KBM-7 (cell line): ENCODE measurements around the gene TP53I11.
A peak's percentile ranks its signal among the peaks of the same experiment; 100 is the strongest.

Source experiments
- DNase-seq: peaks from one replicate; pipeline ENCODE4 v3.0.0-alpha.2; 2015
- in situ Hi-C: fragments of 300-500 bp; cut with MboI; formaldehyde crosslinking; loops from 2 replicates; pipeline ENCODE4 v1.14.3; 2020; ENCODE audit warnings: low sequenced_read_pairs, low pct_unique_long_range_greater_than_20kb, mixed read lengths

The TP53I11 gene

DNA sequence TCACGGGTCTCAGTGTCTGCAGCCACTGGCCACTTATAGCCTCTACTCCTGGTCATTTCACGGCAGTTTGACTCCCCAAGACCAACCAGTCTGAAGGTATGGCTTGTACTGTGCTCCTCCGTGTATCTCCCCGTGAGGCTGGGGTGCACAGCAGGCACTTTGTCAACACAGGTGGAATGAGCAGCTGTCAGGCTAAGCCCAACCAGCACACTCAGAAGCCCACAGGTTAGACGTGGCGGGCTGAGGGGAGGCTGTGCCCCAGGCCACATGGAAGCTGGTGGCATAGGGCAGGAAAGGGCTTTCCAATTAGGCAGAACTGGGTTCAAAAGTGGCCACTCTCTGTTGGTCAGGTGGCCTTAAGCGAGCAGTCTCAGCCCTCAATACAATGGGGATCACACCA, 7.0 kb downstream of the TP53I11 start:
- in situ Hi-C loops, result loop anchor here (5.0 to 25.0 kb wide), 2 partner anchors 159 to 344 kb away; partner anchors contain the start of gene SYT13

DNA sequence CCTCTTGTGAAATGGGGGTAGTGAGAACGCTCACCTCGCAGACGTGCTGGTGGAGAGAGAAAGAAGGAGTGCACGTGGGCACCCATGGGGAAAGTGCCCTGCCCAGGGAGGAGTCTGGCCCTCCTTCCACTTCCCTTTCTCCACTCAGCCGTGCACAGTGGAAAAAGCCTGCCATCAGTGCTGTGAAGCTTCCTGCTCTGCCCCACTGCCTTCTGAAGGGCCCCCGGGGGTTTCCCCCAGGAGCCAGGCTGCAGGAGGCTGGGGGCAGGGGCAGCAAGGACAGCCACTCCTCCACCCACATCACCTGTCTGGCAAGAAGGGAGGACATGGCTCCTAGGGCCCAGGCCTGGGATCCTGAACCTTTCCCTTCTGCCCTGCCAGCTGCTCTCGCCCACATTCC, 7.6 kb downstream of the TP53I11 start:
- in situ Hi-C loops, result loop anchor here (5.0 to 25.0 kb wide), 2 partner anchors 159 to 344 kb away; partner anchors contain the start of gene SYT13
- peak; percentile 80 for DNase-seq

More for the DNA sequence above, 7.0 kb downstream of the TP53I11 start:
- DNase-seq, result no peak

DNA sequence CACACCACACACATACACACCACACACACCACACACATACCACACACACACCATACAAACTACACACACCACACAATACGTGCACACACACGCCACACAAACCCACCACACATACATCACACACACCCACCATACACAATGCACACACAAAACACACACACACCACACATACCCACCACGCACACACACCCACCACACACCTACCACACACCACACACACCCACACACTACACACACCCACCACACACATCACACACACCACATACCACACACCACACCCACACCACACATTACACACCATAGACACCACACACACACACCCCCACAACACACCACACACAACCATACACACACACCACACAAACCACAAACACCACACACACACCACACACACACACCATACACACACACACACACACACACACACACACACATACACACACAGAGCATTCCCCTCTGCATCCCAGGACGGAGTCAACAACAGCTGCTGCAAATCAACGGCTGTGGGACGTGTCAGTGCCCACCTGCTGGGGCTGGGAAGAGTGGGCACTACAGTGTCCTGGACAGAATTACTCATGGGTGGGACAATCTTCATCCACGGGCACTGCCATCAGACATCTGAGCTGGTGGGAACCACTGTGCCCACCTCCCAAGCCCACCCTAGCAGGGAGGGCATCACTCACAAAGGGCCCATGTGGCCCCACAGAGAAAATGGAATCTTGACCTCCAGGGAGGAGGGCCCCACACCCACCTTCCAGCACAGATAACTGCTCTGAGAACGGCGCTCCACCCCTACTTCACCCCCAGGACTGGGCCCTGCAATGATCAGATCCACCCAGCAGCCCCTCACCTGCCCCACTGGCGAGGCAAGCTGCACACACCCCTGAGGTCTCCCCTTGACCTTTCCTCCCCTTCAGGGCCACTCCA, 8.4 kb downstream of the TP53I11 start:
- no peak for DNase-seq
- in situ Hi-C loops, result loop anchor here (5.0 to 25.0 kb wide), 2 partner anchors 160 to 345 kb away; partner anchors contain the start of gene SYT13

DNA sequence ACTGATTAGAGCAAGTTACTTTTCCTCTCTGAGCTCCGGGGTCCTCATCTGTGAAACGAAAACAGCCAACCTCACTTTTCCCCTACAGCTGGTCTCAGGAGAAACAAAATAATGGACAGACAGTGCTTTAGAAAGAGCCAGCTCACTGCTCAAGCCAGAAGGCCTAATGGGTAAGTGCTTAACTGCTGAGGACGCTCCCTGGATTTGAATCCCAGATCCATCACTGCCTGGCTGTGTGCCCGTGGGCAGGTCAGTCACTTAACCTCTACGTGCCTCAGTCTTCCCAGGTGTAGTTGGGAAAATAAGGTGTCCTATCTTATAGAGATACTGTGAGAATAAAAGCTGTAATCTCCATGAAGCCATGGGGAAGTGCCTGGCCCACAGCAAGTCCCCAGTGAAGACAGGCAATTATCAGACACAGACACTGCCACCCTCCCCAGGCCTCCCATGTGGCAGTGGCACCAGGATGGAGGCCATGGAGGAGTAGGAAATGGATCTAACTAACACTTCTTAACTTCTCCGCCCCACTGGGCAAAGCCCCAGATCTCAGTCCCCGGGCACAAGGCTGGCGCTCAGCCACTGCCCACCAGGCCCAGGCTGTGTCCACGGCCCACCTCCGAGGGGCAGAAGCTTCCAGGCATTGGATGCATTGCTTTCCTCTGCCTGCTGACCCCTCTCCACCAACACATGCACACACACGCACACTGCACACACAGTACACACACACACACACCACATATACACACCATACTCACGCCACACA, 9.2 kb downstream of the TP53I11 start:
- in situ Hi-C loops, result loop anchor here (5.0 to 25.0 kb wide), 2 partner anchors 161 to 346 kb away; partner anchors contain the start of gene SYT13
- no peak for DNase-seq

DNA sequence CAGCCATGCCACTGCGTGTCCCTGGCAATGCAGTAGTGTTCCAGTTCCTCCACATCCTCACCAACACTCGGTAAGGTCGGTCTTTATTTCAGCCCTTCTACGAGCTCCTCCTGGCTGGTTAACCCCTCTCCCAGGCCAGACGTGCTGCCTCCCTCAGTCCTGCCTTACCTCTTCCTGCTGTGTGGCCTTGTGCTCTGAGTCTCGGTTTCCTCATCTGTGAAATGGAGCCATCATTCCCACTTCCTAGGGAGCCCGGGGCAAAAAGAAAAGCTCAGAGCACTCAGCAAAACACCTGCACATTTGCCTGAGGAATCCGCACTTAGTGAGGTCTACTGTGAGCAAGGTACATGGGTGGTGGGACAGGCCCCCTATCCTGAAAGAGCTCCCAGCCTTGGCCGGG, 9.8 kb downstream of the TP53I11 start:
- no peak for DNase-seq

DNA sequence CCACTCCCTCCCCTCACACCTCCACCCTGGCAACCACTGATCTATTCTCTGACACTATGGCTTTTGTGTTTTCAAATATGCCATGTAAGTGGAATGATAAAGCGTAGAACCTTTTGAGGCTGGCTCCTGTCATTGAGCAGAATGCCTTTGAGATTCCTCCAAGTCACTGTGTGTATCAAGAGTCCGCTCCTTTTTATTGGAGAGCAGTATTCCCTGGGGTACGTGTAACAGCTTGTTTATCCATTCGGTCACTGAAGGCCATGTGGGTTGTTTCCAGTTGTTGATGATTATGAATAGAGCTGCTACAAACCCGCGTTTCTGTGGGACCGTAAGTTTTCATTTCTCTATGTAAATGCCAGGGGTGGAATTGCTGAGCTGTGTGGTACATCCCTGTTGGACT, 10.3 kb downstream of the TP53I11 start:
- in situ Hi-C loops, result loop anchor here (5.0 to 25.0 kb wide), 2 partner anchors 162 to 347 kb away; partner anchors contain the start of gene SYT13
- no peak for DNase-seq

More for the DNA sequence above, 9.8 kb downstream of the TP53I11 start:
- in situ Hi-C loops, result loop anchor here (5.0 to 25.0 kb wide), 2 partner anchors 161 to 346 kb away; partner anchors contain the start of gene SYT13

DNA sequence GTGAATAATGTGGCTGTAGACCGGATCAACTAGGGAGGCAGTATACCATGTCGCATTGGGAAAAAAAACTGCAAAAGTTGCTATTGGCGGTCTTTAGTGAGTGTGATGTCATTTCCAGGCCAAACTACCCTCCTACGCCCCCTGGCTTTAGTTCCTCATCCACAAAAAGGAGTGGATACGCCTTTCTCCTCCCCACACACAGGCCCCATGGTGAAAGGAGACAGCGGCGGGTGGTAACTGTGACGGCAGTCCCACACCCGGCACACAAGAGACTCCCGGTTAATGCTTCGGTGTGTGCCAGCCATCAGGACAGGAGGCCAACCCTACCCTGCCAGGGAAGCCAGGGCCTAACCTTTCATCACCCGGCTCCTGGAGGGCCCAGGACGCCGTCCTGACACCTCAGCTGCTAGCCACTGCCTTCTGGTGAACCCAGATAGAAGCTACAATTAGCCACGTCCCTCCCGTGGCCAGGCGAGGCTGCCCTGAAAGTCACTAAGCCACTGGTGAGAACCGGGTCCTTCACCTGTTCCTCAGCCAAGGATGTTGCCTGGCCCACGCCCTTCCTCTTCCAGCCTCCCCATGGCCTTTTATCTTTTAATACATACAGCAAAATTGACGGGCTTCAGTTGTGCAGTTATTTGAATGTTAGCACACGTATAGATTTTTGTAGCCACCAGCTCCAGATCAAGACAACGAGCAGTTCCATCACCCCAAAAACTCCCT, 10.8 kb downstream of the TP53I11 start:
- peak; percentile 77 for DNase-seq
- in situ Hi-C loops, result loop anchor here (5.0 to 25.0 kb wide), 2 partner anchors 162 to 347 kb away; partner anchors contain the start of gene SYT13

DNA sequence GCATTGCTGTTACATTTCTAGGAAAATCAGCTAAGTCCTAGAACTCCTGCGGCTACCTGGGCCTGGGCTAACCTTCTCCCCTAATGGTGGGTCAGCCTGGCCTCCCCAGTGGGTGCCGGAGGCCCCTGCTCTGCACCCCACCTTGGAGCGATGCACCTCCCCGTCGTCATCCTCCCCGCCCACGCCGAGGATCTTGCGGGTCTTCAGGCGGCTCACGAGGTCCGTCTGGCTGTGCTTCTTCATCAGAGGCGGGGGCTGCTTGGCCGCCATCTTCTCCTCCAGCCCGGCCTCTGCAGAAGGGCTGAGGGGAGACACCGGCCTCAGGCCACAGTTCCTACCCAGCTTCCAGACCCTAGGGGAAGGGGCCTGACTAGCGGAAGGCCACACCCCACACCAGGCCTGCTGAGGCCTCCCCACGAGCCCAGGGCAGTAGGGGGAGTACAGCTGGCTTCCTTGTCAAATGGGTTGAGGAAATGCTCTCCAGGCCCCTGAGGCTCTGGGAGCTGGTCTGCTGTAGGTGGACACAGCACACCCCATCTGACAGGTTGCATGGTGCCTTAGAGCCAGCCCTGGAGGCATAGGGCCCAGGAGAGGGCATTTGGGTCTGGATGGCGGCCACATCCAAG, 12.5 kb downstream of the TP53I11 start:
- no peak for DNase-seq
- in situ Hi-C loops, result loop anchor here (25.0 kb wide), 1 partner anchor 349 kb away; the partner anchor contains the start of gene SYT13

DNA sequence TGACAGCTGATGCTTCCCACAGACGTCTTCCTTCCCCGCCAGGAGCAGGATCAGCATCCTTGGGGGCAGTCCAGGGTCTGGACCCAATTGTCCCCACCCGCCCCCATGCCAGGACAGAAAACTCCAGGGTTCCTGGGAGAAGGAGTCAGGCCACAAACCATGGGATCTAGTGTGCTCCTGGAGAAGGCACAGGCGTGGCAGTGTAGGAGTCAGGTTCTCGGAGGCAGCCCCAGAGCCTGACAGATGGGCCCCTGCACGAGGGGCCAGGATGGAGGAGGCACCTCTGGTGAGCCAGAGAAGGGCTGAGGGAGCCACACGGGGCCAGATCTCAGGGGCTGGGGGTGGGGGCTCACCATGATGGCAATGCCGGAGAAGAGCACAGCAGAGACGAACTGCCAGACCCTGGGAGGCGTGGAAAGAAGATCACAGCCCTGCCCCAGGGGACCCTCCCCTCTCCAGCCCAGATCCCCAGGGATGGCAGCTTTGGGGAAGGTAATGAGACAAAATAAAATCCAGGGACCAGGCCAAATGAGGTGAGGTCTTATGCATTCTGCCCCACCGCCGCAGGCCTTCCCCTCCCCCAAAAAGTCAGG, 13.6 kb downstream of the TP53I11 start:
- in situ Hi-C loops, result loop anchor here (25.0 kb wide), 1 partner anchor 350 kb away; the partner anchor contains the start of gene SYT13

DNA sequence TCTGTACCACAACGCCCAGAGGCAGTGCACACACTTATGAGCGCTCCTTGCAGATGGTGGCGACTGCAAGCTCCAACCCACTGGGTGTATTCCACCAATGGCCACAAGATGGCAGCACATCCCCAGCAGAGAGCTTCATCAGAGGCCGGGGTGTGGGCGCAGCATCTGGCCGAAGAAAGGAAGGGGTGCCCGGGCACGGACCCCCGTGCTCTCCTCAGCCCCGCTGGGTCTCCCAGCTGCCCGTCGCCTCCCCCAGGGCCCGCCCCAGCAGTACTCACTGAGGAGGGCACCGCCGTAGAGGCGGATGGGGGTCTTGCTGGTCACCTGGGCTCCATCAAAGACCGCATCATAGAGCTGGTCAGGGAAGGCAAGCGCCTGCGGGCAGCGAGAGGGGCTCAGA, 14.2 kb downstream of the TP53I11 start:
- in situ Hi-C loops, result loop anchor here (25.0 kb wide), 1 partner anchor 351 kb away; the partner anchor contains the start of gene SYT13

More for the DNA sequence above, 13.6 kb downstream of the TP53I11 start:
- no peak for DNase-seq

DNA sequence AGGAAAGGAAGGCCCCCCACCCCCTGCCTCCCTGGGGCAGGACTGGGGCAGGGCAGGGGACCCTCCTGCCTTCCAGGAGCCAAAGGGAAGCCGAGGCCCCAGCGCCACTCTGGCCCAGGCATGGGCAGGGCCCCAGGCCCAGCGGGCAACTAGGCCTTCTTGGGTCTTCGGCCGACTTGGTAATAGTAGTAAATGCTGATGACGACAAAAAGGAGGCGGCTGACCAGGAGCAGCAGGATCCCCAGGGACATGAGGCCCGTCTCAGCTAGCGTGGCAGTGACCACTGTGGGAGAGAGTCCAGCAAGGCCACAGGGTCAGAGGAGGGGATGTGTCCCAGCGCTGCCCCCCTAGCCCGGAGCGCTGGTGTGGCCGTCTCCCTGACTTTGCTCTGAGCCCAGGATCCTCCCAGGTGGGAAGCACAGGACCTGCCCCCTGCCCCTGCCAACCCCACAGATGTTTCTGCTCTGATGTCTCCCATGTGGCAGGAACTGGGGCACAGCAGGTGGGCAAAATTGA, 15.9 kb downstream of the TP53I11 start:
- in situ Hi-C loops, result loop anchor here (25.0 kb wide), 1 partner anchor 353 kb away; the partner anchor contains the start of gene SYT13
- no peak for DNase-seq

More for the DNA sequence above, 14.2 kb downstream of the TP53I11 start:
- DNase-seq, result peak; percentile 86

DNA sequence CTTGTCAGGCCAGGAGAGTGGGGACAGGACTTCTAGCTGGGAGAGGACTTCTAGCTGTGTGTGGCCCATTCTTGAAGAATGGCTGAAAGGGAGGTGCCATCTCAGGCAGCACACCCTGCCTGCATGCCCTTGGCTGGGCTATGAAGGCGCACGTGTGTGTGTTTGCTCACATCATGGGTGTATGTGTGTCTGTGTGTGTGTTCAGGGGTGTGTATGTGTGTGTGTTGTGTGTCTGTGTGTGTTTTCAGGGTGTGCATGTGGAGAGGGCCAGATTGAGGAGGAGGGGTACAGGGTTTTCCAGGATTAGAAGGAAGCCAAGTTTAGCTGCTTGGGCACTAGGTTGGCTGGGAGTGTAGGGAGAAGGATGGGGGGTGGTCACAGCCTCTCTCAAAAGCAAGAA, 16.6 kb downstream of the TP53I11 start:
- no peak for DNase-seq
- in situ Hi-C loops, result loop anchor here (25.0 kb wide), 1 partner anchor 353 kb away; the partner anchor contains the start of gene SYT13

DNA sequence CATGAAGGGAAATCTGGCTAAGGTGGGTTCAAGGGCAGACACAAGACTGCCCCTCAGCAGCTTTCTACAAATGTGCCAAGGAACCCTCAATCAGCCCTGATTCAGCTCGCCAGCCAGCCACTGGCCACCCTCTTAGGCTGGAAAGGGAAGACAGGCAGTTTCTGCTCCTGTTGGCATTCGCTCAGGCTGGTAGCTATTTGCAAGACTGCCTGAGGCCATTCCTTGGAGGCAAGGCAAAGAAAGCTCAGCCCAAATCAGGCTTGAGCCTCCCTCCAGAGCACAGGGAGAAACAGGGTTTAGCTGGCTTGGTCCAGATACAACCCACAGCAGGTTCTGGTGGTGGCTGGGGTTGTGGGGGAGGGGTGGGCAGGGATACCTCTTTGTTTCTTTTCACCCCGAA, 19.2 kb downstream of the TP53I11 start:
- in situ Hi-C loops, result loop anchor here (25.0 kb wide), 1 partner anchor 356 kb away; the partner anchor contains the start of gene SYT13
- DNase-seq, result no peak

DNA sequence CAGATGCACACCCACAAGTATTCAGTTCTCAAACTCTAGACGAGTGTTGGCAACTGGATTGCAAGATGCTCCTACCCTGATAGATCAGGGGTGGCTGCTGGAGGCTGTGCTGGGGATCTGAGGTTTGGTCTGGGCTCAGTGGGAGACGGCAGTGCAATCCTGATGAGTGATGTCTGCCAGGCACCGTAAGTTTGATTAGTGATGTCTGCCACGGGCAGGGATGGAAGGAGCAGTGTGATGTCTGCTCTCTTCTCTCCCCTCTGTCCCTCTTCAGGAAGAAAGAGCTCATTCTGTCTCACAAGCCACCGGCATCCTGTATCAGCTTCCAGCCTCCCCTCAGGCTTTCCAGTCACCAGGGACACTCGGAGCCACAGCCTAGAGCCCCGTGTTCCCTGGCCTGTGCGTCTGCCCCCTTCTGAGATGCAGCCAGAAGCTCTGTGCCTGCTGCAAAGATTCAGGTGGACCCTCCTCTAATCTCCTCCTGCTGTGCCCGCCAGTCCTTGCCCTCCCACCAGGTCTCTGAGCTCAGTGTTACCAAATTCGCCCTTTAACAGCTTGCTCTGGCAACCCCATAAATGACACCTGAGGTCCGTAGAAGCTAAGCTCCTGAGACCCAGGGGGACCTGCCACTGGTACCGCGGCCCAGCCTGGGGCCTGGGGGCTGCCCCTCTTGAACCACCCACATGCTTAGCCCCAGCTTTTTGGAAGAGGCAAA, 19.9 kb downstream of the TP53I11 start:
- no peak for DNase-seq
- in situ Hi-C loops, result loop anchor here (25.0 kb wide), 1 partner anchor 357 kb away; the partner anchor contains the start of gene SYT13

DNA sequence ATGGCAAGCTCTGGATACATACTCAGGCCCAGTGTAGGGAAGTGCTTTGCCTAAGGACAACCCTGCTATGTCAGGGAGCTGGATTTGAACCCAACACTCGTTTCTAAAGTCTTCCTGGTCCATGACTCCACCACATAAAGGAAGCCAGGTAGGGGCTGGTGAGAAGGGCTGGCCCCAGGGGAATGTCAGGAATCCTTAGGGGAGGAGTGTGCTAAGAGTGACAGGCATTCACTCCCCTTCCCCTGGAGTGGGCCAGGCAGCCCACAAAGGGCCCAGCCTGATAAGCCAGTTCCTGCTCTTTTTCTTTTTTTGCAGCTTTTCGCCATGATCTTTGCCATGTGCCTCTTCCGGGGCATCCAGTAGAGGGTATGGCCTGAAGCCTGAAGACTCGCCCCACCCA, 21.9 kb downstream of the TP53I11 start:
- in situ Hi-C loops, result loop anchor here (25.0 kb wide), 1 partner anchor 358 kb away; the partner anchor contains the start of gene SYT13
- DNase-seq, result no peak

DNA sequence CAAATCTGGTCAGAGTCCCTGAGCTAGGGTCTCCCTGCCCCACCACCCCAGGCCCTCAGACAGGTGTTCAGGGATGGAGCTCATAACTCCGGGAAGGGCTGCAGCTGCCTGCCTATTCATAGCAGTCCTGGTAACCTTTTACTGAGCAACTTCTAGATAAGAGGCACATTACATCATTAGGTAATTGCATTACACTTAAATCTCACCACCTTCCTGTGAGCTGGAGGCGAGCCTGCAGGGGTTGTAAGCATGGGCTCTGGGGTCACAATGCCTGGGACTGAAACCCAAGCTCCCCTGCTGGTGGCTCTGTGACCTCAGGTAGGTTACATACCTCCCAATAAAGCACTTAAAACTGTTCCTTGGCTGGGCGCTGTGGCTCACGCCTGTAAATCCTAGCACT, 22.5 kb downstream of the TP53I11 start:
- DNase-seq, result no peak
- in situ Hi-C loops, result loop anchor here (25.0 kb wide), 1 partner anchor 359 kb away; the partner anchor contains the start of gene SYT13
